MV-4-11 (cell line): ENCODE data around the gene CRYBG2.

ENCODE experiments used
- DNase-seq: peaks from one replicate; lab custom pipeline; 2025; lab: John Stamatoyannopoulos, UW

CRYBG2 gene

GRCh38 chr1:26372039-26372438, 18.1 kb upstream of the CRYBG2 start:
- no peak for DNase-seq

GRCh38 chr1:26370591-26371382, 16.9 kb upstream of the CRYBG2 start:
- no peak for DNase-seq

GRCh38 chr1:26368486-26368885, 14.6 kb upstream of the CRYBG2 start:
- DNase-seq: no peak

- DNase-seq: no peak
Measured at GRCh38 chr1:26368006-26368405, 14.1 kb upstream of the CRYBG2 start.

- no peak for DNase-seq
Measured at GRCh38 chr1:26367441-26367840, 13.5 kb upstream of the CRYBG2 start.

GRCh38 chr1:26364956-26365355, 11.0 kb upstream of the CRYBG2 start:
- DNase-seq: no peak

- DNase-seq: peak; percentile 70
Measured at GRCh38 chr1:26363549-26364448, 9.9 kb upstream of the CRYBG2 start.

GRCh38 chr1:26362331-26362730, 8.4 kb upstream of the CRYBG2 start:
- no peak for DNase-seq

- DNase-seq: no peak
Measured at GRCh38 chr1:26361605-26362122, 7.7 kb upstream of the CRYBG2 start.

- no peak for DNase-seq
Measured at GRCh38 chr1:26360807-26361604, 7.1 kb upstream of the CRYBG2 start.

- no peak for DNase-seq
Measured at GRCh38 chr1:26359981-26360806, 6.3 kb upstream of the CRYBG2 start.

- DNase-seq: no peak
Measured at GRCh38 chr1:26358411-26359384, 4.8 kb upstream of the CRYBG2 start.

- DNase-seq: no peak
Measured at GRCh38 chr1:26357121-26357602, 3.2 kb upstream of the CRYBG2 start.

- DNase-seq: no peak
Measured at GRCh38 chr1:26356106-26356505, 2.2 kb upstream of the CRYBG2 start.

- DNase-seq: no peak
Measured at GRCh38 chr1:26354972-26355371, 1.0 kb upstream of the CRYBG2 start.

GRCh38 chr1:26353210-26353859, 595 bp downstream of the CRYBG2 start:
- DNase-seq: no peak

- DNase-seq: no peak
Measured at GRCh38 chr1:26352338-26352679, 1.6 kb downstream of the CRYBG2 start.

GRCh38 chr1:26351590-26352337, 2.2 kb downstream of the CRYBG2 start:
- DNase-seq: no peak
